ENCODE measurements around the gene TAS1R3.
A peak's percentile ranks its signal among the peaks of the same experiment; 100 is the strongest.

TAS1R3 gene

DNA sequence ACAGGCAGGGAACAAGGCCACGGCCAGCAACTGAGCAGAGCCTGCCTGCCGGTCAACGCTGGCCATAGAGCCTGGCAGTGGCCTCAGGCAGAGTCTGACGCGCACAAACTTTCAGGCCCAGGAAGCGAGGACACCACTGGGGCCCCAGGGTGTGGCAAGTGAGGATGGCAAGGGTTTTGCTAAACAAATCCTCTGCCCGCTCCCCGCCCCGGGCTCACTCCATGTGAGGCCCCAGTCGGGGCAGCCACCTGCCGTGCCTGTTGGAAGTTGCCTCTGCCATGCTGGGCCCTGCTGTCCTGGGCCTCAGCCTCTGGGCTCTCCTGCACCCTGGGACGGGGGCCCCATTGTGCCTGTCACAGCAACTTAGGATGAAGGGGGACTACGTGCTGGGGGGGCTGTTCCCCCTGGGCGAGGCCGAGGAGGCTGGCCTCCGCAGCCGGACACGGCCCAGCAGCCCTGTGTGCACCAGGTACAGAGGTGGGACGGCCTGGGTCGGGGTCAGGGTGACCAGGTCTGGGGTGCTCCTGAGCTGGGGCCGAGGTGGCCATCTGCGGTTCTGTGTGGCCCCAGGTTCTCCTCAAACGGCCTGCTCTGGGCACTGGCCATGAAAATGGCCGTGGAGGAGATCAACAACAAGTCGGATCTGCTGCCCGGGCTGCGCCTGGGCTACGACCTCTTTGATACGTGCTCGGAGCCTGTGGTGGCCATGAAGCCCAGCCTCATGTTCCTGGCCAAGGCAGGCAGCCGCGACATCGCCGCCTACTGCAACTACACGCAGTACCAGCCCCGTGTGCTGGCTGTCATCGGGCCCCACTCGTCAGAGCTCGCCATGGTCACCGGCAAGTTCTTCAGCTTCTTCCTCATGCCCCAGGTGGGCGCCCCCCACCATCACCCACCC lies at the start of gene TAS1R3:
Gene TAS1R3, plus strand, starts transcription at position 213 of the 898 bp plus-strand sequence. Its CDS starts 66 bp downstream, at position 279.
- no peak for DNase-seq

DNA sequence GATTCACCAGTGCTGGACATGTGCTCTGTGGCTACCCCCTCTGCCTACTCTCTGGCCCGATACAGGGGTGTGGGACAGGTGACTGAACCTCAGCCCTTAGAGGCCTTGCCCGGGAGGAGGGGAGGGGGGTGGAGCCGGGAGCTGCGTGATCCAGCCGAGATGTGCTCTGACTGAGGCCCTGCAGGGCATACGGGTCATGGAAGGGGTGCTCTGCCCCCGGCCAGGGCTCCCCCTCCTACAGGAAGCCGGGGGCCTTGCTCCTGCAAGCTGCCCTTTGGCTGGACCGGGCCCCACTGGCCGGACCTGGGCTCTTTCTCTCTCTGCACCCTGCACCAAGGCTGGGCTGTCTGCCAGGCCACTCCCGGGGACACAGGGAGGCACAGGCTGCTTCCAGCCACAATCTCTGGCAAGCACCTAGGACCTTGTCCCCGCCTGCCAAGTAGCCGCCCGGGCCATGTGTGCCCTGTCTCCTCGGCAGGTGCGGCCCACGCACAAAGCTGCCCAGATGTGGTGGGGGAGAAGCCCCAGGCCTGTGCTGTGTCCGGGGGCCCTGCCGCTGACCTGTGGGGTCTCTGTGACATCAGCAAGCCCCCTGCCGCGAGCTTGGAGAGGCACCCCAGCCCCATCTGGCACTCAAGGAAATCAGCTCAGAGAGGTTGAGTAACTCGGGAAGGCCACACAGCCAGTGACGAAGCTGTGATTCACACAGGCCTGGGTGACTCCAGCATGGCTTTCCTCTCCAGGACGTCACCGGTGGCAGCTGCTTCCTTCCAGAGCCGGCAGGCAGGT lies 49.4 kb upstream of the TAS1R3 start:
- DNase-seq, result no peak

DNA sequence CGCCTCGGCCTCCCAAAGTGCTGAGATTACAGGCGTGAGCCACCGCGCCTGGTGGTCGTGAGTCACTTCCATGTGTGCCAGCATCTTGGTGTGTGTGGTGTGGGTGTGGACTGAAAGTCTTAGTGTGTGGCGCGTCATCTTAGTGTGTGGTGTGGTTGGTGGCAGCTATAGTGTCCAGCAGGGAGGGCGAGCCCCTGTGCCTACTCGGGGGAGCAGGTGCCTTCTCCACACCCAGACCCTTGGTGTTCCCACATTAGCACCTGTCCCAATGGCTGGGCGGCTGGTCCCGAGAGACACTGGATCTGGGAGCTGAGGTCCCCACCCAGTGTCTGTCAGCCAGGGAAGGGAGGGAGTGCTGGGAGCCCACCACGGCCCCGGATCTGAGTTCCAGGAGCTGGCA lies 48.1 kb upstream of the TAS1R3 start:
- DNase-seq, result no peak

DNA sequence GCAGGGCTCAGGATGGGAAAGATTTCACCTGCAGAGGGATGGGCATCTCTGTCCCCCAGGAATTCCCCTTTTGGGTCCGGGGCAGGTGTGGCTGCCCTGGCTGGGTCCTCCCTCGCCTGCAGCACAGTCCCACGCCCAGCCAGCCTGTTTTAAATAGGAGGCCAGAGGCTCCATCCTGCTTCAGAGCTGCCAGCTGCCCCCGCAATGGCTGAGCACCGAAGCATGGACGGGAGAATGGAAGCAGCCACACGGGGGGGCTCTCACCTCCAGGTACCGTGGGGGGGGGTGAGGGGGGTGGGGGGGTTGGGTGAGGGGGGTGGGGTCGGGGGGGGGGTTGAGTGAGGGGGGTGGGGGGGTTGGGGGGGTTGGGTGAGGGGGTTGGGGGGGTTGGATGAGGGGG lies 47.3 kb upstream of the TAS1R3 start:
- no peak for DNase-seq

DNA sequence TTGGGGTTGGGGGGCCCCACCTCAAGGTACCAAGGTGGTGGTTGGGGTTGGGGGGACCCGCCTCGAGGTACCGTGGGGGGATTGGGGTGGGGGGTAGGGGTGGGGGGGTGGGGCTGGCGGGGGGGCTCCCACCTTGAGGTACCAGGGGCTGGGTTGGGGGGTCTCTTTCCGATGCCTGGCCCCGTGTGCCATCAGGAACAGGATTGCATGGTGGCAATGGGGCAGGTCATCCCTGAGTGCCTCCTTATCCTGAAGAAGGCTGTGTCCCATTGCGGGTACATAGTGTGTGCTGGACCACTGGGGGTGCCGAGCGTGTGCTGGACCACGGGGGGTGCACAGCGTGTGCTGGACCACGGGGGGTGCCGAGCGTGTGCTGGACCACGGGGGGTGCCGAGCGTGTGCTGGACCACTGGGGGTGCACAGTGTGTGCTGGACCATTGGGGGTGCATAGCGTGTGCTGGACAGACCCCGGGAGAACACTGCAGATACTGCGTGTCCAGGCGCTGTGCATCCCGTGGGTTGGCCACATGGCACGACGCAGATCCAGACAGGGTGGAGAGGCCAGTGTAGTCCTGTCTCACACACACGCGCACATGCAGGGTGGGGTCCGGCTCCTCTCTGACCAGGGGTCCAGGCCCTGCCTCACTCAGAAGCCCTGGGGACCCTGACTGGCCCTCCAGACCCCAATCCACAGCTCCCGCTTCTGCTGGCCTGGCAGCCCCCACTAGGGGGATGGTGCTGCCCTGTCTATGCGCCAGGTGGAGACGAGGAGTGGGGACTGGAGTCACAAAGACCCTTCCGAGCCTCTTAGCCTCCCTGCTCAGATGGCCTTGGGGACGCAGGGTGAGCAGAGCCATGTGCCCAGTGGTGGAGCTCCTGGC lies 46.6 kb upstream of the TAS1R3 start:
- no peak for DNase-seq

DNA sequence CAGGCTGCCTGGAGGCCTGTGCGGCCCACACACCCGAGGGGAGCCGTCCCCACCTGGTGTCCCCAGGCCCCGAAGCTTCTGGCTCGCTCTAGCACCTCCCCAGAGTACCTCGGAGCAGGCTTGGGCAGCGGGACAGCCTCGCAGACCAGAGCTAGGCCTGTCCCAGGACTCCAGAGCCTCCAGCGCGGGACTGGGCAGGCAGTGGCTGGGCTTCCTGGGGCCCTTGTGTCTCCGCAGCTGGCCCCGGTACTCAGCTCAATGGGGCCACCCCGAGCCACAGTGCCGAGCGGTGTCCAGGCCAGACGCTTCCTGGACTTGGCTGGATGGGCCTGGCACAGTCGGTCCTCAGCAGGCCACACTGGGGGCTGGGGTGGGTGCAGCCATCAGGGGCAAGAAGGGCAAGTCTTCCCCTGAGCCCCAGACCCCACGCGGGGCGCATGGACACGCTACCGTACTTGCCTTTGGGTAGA lies 45.9 kb upstream of the TAS1R3 start:
- no peak for DNase-seq

DNA sequence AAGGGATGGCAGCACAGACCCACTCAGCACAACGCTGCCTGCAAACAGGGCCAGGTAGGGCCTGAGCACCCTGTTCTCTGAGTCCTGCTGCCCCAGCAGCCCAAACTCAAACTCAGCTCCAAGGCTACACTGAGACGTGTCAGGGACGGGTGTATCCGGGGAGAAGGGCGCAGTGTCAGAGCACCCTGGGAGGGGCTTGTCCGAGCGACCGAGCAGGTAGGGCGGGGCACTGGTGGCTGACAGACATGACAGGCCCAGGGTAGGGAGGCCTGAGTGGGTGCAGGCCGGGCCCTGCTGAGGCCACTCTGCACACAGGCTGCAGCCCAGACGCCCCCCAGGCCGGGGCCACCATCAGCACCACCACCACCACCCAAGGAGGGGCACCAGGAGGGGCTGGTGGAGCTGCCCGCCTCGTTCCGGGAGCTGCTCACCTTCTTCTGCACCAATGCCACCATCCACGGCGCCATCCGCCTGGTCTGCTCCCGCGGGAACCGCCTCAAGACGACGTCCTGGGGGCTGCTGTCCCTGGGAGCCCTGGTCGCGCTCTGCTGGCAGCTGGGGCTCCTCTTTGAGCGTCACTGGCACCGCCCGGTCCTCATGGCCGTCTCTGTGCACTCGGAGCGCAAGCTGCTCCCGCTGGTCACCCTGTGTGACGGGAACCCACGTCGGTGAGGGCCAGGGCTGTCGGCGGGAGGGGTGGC lies 45.3 kb upstream of the TAS1R3 start:
- DNase-seq, result no peak

DNA sequence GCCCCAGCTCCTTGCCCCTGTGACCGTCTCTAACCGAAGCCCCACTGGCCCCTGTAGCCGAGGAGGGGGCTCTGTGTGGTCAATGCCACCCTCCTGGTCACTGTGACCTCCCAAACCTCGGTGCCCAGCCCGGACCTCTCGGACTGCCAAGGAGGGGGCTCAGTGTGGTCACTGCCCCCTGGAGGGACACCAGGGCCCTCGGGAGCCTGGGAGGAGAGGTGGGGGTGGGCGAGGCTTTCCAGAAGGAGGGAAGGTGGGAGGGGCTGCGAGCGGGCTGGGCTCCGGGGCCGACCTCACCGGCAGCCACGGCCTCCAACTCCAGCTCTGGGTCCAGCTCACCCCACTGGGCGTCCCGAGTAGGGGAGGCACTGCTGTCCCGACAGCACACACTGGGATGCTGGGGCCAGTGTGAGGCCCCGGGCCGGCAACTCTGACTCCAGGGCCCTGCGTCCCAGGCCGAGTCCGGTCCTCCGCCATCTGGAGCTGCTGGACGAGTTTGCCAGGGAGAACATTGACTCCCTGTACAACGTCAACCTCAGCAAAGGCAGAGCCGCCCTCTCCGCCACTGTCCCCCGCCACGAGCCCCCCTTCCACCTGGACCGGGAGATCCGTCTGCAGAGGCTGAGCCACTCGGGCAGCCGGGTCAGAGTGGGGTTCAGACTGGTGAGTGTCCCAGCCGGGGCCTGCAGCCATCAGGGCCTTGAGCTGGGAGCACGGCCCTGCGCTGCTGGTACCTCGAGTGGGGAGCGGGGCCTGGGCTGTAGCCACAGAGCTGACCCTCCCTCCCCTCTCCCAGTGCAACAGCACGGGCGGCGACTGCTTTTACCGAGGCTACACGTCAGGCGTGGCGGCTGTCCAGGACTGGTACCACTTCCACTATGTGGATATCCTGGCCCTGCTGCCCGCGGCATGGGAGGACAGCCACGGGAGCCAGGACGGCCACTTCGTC lies 44.5 kb upstream of the TAS1R3 start:
- no peak for DNase-seq

DNA sequence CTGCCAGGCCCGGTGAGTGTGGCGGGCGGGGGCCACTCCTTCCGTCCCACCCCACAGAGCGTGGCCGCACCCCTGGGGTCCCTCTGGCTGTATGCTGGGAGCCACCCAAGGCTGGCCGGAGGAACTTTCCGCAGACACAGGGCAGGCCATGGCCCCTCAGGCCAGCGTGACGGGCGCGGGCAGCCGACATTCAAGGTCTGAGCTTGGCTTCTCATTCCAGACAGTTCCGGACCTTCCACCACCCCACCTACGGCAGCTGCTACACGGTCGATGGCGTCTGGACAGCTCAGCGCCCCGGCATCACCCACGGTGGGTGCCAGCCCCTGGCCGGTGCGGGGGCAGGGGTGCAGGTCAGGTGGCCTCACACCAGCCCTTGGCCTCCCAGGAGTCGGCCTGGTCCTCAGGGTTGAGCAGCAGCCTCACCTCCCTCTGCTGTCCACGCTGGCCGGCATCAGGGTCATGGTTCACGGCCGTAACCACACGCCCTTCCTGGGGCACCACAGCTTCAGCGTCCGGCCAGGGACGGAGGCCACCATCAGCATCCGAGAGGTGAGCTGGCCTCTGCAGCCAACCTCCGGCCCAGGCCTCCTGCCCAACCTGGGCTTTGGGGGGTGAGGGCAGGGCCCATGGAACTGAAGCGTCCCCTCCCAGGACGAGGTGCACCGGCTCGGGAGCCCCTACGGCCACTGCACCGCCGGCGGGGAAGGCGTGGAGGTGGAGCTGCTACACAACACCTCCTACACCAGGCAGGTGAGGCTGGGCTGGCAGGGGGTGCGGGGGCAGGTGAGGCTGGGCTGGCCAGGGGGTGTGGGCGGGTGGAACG lies 43.6 kb upstream of the TAS1R3 start:
- DNase-seq, result no peak

DNA sequence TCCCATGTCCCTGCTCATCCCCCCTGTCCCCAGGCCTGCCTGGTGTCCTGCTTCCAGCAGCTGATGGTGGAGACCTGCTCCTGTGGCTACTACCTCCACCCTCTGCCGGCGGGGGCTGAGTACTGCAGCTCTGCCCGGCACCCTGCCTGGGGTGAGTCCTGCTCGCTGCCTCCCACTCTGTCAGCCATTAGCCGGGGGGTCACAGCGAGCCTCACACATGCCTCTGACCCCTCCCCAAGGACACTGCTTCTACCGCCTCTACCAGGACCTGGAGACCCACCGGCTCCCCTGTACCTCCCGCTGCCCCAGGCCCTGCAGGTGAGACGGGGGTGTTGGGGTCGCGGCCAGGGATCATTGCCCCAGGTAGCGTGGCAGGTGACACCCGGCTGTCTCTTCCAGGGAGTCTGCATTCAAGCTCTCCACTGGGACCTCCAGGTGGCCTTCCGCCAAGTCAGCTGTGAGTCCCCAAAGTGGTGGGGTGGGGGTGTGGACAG lies 40.8 kb upstream of the TAS1R3 start:
- peak; percentile 80 for DNase-seq

DNA sequence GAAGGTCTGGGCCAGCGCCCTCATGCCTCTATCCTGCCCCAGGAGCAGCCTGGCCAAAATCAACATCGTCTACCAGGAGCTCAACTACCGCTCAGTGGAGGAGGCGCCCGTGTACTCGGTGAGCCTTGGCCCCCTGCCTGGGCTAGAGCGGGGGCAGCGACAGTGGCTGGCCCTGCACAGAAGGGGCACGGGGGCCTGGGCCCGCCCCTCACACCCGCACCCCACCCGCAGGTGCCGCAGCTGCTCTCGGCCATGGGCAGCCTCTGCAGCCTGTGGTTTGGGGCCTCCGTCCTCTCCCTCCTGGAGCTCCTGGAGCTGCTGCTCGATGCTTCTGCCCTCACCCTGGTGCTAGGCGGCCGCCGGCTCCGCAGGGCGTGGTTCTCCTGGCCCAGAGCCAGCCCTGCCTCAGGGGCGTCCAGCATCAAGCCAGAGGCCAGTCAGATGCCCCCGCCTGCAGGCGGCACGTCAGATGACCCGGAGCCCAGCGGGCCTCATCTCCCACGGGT lies 40.0 kb upstream of the TAS1R3 start:
- DNase-seq, result no peak

DNA sequence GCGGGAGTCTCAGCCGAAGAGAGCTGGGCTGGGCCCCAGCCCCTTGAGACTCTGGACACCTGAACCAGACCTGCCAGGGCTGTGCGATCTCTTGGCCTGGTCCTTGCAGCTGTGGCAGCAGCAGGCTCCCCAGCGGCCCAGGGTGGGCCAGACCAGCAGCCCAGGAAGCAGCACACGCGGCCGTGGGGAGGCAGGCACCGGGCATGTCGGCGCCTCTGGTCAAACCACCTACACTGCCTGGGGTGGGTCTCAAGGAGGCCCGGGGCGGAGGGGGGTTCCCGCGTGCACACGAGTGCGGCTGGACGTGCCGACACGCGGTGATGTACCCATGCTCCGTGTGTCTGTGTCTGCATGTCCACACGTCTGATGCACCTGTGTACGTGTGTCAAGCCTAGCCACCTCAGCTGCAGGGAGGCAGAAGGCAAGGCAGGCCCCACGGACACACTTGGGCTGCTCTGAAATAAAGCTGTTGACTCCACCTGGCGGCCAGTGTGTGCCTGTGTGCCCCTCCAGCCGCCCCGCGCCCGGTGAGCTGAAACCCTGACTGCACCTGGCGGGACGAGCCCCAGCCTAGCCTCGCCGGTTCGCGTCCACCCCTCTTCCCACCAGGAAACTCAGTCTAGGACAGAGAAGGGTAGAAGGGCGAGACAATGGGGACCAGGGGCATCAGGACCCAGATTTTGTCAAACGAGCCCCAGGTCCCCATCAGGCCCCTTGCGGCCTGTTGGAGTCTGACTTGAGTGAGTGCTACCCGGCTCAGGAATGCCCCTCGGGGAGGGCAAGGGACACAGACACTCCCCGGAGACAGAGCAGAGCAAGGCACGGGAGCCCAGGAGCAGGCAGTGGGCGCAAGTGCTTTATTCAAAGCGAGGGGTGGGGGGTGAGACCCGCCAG lies 39.3 kb upstream of the TAS1R3 start:
- DNase-seq, result peak; percentile 82

DNA sequence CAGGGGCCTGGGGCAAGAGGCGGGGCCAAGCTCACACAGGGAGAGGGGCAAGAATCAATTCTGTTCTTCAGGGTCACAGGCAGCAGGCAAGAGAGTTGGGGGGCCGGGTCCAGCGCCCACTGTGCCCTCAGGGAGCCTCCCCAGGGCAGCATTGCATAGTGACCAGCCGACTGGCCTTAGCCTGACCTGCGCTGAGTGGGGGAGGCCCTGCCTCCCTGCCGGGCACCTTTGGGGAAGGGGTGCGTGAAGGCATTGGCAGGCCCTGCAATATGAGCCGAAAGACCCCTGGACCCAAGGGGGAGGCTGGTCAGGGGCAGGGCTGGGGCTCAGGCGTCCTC lies 38.7 kb upstream of the TAS1R3 start:
- no peak for DNase-seq

DNA sequence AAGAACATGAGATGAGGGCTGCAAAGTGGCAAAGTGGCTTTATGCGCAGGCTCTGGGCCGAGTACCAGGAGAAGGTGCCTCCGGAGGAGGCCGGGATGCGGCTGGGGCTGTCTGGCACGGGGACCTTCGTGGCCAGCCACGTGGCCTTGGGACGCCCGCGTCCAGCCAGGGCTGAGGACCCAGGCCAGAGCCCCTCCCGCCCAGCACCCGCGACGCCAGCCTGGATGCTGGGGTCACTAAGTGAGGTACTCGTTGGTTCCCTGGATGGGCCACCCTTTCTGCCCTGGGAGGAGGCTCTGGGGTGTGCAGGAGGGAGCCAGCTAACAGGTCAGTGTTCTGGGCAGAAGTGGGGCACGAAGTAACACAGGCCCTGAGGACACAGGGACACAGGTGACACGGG lies 38.2 kb upstream of the TAS1R3 start:
- DNase-seq, result no peak

DNA sequence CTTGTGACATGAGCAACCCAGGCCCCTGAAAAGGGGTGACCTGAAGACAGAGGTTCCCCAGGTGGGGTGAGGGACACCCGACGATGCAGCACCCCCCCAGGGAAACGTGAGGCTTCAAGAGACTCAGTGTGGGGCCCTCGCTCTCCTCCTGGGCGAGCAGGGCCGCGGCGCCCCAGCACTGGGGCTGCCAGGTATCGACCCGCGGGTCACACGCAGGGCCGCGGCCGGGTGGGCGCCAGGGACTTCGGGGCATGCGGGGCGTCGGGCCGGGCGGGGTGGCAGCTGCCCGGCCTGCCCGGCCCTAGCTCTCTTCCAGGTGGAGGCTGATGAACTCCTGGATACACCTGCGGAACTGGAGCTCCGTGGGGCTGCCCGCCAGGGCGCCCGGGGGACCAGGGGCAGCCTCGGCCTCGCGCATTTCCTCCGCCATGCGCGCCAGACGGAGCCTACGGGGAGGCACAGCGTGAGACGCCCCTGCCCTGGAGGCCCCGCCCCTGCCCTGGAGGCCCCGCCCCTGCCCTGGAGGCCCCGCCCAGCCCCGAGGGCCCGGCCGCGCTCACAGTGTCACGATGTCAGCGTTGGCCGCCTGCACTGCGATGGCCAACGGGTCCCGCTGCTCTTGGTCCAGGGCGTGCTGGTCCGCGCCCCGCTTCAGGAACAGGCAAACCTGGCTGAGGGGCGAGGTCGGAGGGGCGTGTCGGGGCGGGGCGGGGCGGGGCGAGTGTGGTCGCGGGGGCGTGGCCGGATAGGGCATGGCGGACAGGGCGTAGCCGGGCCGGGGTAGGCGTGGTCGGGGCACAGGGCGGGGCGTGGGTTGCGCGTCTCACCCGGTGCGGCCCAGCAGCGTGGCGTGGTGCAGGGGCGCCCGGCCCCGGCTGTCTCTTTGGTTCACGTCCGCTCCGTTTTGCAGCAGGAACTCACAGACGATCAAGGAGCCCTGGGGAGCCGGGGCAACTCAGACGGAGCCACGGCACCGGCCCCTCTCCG lies 37.5 kb upstream of the TAS1R3 start:
- no peak for DNase-seq

DNA sequence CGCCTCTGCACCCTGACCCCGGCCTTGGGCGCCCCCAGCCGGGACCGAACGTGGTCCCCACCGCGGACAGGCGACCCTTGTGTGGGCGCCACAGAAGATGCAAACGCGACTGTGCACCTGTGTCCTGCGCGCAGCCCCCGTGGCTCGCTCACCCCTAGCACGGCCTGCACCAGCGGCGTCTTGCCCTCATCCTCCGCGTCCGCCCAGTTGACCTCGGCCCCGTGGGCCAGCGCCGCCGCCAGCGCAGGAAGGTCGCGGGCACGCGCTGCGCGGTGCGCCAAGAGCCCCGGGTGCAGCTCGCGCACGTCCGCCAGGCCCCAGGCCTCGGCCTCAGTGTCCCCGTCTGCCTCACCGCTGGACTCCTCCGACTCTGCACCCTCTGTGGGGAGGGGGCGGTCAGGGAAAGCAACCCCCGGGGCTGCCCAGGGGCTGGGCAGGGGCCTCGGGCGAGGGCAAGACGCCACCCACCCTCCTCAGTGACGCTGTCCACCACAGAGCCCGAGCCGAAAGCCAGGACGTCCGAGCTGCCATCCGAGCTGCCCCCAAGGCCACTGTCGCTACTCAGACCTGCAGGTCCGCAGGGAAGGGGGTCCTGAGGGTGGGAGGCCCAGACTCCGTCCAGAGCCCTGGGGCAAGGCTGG lies 36.7 kb upstream of the TAS1R3 start:
- DNase-seq, result no peak
